GM19467 (cell line): ENCODE results near the gene LIMK1.
"Not testable (repeated sequence)": the region's sequence is repeated elsewhere in the genome, so short reads cannot be mapped to it uniquely, and the experiment has no call there.

ENCODE experiments used
- ATAC-seq: cut with Tn5 transposase; IDR thresholded peaks from one replicate; pipeline ENCODE4 v1.9.1; 2021; ENCODE audit warnings: mild to moderate bottlenecking, moderate library complexity; ENCODE audit not compliant: unreplicated experiment

The LIMK1 gene

GRCh38 chr7:74119831-74120230 lies 36.2 kb downstream of the LIMK1 start:
- no peak for ATAC-seq

GRCh38 chr7:74121401-74122249 lies 38.0 kb downstream of the LIMK1 start:
- ATAC-seq: no peak

GRCh38 chr7:74123892-74124291 lies 40.3 kb downstream of the LIMK1 start:
- ATAC-seq: not testable (repeated sequence)

- ATAC-seq: no peak
Observed at GRCh38 chr7:74126220-74126880, 42.7 kb downstream of the LIMK1 start.

- ATAC-seq: no peak
Observed at GRCh38 chr7:74129887-74130286, 46.3 kb downstream of the LIMK1 start.

GRCh38 chr7:74130518-74130917 lies 46.9 kb downstream of the LIMK1 start:
- no peak for ATAC-seq

GRCh38 chr7:74134117-74134620 lies 50.6 kb downstream of the LIMK1 start:
- no peak for ATAC-seq

GRCh38 chr7:74138334-74138867 lies 54.8 kb downstream of the LIMK1 start:
- no peak for ATAC-seq

GRCh38 chr7:74138945-74139843 lies 55.6 kb downstream of the LIMK1 start:
- ATAC-seq: no peak

- no peak for ATAC-seq
Observed at GRCh38 chr7:74141705-74142104, 58.1 kb downstream of the LIMK1 start.

- no peak for ATAC-seq
Observed at GRCh38 chr7:74143383-74143782, 59.8 kb downstream of the LIMK1 start.

- ATAC-seq: no peak
Observed at GRCh38 chr7:74148491-74148890, 64.9 kb downstream of the LIMK1 start.

- no peak for ATAC-seq
Observed at GRCh38 chr7:74149071-74149470, 65.5 kb downstream of the LIMK1 start.

GRCh38 chr7:74149603-74150002 lies 66.0 kb downstream of the LIMK1 start:
- ATAC-seq: no peak

GRCh38 chr7:74153736-74154135 lies 70.1 kb downstream of the LIMK1 start:
- no peak for ATAC-seq

GRCh38 chr7:74155810-74156395 lies 72.3 kb downstream of the LIMK1 start:
- no peak for ATAC-seq

- ATAC-seq: no peak
Observed at GRCh38 chr7:74157605-74158004, 74.0 kb downstream of the LIMK1 start.

- no peak for ATAC-seq
Observed at GRCh38 chr7:74164985-74165456, 81.4 kb downstream of the LIMK1 start.

GRCh38 chr7:74165867-74166593 lies 82.4 kb downstream of the LIMK1 start:
- ATAC-seq: no peak

- ATAC-seq: not testable (repeated sequence)
Observed at GRCh38 chr7:74167324-74167723, 83.7 kb downstream of the LIMK1 start.
